Stimulated activated CD8-positive, alpha-beta memory T cell treated with anti-CD3 and anti-CD28 coated beads, Interleukin-7, amount 100 ng/mL, for 48 hours (primary cell): ENCODE measurements around the gene TMTC1.

Experiments
- DNase-seq, 2 donors: peaks; one replicate each; pipeline ENCODE4 v3.0.0-alpha.2; 2020; ENCODE audit warnings: low read depth in 1 of 2; ENCODE audit errors: extremely low read depth in 1 of 2

The TMTC1 gene

DNA sequence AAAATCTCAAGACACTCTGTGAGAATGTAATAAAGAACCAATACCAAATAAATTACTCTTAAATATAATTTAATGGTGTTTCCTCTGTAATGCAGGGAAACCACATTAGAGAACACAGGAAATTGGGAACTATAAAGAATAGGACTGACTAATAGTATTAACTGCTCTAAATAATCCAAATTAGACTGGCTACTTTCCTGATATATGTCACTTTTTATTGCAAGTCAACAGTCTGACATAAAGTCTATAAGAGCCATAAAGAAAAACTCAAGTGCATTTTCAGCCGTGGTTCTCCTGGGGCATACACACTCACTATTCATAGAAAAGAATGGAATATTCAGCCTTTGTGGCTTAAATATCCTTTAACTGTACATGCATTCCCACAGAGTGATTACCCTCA, 161.5 kb downstream of the TMTC1 start:
- no peak for DNase-seq

DNA sequence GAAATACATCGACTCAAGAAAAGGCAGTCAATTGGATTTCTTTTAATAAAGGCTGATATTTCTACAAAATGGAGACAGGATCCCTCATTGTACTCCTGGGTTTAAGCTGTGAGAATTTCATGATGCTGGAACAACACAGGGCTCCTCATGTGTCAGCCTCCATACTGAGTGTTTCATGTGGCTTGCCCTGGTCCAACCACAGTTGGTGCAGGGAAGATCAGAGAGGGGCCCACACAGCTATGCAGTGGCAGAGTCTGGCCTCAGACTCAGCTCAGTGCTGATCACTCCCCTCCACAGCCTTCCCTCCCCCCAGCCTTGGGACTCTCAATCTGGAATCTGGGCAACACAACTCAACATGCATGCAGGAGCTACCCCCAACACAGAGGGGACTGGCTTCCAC, 163.7 kb downstream of the TMTC1 start:
- DNase-seq, result no peak

DNA sequence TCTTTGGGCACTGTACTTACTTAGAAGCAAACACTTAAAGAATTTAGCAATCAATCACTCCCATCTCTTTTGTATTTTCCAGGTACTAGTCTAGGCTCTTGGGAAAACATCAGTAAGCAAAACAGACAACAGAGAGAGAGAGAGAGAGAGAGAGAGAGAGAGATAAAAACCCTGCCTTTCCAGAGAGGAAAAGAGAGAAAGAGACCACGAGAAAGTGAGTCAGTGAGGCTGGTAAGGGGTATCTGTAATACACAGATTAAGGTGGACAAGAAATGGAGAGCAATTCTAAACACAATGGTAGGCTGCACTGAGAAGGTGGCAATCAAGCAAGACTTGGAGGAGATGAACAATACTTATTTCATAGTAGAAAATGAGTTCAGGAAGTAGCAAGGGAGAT, 166.3 kb downstream of the TMTC1 start:
- no peak for DNase-seq

DNA sequence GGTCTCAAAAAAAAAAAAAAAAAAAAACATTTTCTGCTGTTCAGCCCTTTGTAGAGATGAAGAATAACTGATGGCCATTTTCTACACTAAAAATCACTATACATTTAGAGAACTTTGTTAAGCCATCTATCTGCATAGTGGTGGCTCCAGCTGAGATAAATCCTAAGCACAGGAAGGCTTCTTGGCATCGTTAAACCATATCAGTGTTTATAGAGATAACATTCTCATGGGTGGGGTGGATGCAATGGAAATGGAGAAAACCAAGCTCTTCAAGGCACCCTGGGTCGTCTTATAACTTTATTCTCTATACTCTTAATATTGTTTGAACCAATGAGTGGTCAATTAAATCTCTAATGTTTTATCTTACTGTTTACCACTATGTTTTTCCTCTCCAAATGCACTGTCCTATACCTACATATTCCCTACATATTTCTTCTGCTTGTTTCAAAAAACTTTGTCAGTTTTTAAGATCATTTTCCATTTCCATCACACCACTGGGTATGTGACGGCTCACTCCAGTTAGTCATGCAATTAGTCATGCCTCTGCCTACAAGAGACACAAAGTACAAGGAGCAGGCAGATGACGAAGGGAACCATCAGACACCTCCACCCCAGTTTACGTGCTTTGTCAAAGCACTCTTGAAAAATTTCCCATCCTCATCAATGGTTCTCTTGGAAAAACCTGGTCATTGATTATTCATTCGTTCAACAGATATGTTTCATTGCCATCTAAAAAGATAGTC, 166.9 kb downstream of the TMTC1 start:
- DNase-seq, result no peak

DNA sequence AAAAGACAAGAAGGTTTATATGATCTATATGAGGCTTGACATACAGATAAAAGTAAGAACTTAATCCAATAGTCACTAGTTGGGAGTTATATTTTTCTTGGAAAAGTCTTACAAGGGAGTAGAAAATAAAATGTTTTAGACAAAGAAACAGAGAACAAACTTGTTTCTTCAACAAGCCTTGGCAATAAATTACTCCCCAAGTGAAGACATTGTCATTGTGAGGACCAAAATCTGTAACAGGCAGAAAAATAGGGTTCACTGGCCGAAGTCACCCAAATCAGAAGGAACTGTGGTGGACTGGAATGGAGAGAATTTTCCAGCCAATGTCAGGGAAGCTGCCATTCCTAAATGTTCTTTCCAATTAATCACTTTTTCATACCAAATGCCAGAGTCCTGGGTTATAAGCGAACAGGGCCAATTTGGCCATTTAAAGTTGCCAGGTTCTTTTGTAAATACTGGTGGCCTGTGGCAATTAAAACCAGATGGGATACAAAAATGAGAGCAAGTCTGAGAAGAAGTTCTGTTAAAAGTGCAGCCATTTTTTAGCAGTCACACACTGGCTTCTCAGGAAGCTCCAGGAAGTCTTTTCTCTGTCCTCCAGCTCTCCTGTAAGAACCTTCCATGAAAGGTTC, 168.9 kb downstream of the TMTC1 start:
- no peak for DNase-seq

DNA sequence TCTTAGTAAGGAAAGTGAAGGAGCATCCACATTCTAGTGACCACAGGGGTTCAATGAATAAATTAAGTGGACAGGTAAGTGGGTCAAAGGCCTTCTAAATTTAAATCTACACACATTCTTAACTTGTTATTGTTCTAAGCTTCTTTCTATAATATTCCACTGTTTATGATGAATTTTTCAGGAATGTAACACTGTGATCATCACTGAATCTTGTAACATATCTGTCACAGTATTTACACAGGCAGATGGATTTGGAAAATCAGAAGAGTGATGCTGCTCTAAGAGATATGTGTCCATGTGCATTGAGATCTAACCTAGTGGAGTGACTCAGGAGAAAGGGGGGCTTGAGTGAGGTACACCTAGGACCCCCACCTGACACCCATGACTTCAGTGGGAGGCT, 170.8 kb downstream of the TMTC1 start:
- no peak for DNase-seq

DNA sequence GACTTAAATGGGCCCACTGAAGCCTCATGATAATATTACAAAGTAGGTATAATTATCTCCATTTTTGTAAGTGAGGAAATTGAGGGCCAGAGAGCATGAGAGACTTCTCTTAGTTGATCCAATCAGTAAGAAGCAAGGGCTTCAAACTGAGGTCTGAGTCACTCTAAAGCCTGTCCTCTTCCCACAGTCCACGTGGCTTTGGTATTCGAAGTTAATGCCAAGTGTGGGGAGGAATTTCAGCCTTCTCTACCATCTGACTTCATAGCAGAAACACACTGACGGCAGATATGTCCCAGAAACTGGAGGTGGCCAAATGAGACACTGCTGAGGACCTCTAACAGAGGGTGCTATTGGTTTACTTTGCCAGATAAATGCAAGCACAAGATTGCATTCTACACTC, 171.8 kb downstream of the TMTC1 start:
- no peak for DNase-seq

DNA sequence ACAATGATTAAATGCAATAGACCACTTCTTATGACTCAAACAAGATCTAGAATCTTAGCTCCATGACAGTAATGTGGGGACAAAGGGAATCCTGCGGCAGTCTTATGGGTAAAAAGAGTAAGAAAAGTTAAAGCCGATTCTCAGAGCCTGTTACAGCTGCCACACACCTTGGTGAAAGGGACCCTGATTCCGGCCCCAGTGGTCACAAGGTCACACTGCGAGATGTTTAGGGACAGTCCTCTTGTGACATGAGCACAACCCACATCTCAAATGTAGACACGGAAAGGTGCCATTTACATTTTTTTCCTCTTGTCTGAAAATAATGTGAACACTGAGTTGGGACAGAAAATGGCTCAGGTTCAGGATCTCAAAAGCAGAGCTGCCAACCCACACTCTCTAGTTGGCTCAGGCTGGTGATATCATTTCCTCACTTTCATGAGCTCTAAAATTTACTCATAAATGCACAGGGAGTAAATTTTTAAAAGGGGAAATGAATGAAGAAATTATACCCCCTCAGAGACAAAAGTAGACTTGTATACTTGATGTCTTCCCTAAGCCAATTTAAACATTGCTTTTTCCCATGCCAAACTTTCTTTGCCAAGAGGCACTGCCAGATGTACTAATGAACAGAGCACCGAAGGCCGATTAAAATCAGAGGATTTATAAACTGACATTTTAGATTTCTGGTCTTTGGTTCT, 173.1 kb downstream of the TMTC1 start:
- DNase-seq, result no peak

DNA sequence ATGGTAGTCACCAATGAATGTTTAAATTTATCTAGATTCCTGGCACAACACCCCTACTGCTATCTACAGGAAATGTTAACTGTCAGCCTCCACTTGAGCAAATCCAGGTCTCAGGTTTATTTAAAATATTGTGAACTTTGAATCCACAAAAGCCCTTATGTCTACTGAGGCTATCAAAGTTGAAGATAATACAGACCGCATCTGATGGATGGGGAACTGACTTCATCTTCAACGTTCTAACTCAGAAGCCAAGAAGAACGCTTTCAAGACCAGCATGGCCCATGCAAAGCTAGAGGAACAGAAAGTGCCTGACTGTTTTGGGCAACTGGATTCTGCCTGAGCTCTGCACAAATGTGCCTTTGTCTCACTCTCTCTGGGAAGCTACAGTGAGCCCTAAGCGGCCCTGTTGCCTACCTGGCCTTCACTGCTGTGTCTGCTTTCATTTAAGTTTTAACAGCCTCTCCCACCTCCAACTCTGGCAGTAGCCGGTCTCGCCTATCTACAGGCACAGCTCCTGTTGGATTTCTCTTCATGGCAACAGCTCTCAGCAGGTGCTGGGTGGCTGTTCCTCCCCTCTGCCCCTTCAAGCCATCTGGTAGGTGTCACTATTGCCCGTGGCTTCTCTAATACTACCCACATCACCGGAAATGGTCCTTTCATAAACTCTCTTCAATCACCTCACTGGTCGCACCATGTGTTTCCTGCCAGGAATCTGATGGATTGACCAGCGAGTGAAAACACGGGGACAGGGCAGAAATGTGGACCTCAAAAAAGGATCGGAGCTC, 174.1 kb downstream of the TMTC1 start:
- DNase-seq, result no peak

DNA sequence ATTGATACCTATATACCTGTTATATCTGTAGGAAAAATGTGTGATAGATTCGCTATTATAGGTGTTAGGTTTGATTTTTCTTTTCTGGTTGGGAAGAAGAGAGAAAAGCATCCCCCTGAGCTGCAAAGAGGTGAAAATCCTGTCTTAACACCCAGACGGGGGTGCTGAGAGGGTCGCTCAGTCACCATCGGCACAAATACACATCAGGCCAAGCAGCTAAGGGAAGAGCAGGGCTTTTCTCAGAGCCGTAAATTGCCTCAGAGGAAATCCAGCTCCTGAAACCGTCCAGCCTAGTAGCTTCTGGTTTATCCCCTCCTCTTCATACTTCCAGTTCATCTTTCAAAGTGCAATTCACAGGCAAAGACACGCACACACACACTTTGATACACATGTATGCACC, 175.2 kb downstream of the TMTC1 start:
- no peak for DNase-seq

DNA sequence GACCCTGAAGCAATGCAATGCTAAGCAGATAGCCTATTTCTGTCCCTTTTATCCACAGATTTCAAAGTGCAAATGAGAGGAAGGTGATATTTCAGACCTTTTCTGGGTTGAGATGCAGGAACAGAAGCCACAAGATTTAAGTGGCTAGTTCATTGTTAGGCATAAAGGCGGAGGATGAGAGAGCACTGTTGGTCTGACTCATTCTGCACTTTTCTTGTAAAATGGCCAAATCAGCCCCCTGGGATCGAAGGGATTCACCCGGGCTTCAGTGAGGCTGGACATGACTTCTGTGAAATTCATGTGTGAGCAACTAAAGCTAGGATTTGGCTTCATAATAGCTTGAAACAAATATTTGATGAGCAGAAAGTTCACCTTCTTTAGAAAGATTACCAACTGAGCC, 184.4 kb downstream of the TMTC1 start:
- no peak for DNase-seq

DNA sequence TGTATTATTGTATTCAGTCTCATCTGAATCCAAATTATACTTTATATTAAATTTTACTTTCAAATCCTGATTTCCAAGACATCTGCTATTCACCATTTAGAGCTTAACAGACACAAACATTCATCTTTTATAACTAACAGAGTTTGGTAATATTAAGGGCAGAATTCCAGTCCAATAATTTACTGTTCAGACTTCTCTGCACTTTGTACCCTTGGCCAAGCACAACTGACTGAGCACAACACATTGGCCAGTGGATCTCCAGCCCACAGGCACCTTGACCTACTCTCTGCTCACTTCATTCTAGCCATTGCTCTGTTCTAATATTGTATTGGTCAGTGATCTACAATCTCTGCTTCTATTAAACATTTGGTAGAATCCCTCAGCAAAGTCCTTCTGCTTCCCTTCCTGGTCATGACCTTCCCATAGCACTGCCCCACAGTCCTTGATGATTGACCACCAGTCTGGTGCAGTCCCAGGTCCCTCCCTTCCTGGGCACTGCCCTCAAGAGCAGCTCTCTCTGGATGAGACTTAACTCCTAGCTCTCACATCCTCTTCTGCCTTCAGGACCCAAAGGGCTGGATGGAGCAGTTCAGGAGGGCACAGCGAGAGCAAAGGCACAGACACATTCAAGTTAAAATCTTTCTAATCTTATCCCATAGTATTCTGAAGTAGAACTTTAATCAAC, 188.5 kb downstream of the TMTC1 start:
- DNase-seq, result no peak

DNA sequence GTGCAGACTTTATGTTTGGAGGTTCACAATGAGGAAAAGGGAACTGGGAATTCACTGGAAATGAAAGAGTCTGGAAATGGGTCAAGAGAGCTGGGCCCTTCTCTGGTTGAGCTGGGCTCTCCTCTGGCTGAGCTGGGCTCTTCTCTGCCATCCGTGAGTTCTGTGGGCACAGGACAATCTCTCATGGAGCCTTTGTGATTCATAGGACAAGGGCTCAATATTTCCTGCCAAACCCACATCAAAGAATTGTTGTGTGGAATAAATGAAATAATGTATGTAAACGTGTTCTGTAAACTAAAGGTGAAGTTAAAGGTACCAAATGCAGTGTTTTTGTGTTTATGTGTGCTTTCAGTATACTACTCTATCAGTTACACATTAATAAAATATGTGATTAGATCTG, 190.7 kb downstream of the TMTC1 start:
- DNase-seq, result no peak

DNA sequence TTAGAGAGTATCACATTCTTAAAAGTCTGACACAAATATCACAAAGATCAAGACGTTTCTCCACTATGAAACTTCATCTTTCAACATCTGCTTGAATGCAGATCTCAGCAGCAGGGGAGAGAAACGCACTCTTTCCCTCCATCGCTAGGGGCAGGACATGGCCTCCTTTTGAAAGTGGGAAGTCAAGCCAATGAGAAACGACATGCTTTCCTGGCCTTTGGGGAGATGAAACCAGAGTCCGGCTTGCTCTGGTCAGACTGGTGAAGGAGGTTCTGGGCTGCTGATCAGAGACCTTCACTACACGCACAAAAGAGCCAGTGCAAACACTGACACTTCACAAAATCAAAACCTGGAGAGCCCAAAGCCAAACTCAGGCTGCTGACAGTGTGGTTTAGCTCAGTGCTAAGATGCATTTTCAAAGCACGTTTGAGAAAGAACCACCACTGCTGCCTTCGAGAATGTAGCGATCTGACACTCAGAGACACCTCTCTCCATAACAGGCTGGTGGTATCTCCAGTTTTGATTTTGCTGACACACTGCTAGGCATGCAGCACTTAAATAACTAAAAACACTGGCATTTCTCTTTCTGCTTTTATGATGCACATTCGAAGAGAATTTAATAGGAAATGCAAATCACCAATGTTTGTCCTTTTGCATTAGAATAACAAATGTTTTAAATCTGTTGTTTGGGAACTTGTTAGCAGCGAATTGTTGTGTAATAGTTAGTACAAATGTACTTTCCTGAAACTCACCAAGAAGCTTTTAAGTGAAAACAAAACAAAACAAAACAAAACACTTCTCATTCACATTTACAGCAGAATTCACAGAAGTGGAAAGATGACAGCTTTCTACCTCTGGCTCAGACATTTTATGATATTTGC, 192.4 kb downstream of the TMTC1 start:
- DNase-seq, result no peak

DNA sequence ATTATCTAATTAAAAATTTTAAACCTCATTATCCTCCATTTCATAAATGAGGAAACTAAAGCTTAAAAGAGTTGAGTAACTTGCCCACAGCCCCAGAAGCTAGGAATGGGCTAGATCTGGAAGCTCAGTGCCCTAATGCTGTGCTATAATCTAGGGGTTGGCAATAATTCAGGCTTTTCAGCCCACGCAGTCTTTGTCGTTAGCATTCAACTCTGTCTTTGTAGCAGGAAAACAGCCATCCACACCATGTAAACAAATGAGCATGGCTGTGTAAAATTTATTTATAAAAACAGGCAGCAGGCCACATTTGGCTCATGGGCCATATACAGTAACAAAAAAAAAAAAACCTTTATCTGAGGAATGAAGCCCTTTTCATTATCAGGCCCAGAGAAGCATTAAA, 193.9 kb downstream of the TMTC1 start:
- no peak for DNase-seq

DNA sequence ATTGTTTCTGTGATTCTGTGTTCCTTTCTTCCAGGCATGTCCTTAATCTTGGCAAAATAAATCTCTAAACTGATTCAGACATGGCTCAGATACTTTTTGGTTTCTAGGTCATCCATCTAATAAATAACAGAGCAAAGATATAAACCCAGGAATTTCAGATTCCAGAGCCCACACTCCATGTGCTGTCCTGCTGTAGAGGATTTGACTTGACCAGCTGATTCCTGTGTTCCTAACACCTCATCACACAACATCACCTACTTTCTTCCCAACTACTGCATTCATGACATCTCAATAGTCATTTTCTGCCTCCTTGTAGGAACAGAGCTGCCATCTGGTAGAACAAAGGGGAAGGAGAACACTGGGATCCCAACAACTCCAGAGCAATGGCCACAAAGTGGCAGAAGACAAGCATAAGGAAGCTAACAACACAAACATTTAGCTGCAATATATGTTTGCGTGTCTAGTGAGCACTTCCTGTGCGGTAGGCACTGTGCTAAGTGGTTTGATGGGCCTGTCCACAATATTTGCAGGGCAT, 194.4 kb downstream of the TMTC1 start:
- DNase-seq, result no peak

DNA sequence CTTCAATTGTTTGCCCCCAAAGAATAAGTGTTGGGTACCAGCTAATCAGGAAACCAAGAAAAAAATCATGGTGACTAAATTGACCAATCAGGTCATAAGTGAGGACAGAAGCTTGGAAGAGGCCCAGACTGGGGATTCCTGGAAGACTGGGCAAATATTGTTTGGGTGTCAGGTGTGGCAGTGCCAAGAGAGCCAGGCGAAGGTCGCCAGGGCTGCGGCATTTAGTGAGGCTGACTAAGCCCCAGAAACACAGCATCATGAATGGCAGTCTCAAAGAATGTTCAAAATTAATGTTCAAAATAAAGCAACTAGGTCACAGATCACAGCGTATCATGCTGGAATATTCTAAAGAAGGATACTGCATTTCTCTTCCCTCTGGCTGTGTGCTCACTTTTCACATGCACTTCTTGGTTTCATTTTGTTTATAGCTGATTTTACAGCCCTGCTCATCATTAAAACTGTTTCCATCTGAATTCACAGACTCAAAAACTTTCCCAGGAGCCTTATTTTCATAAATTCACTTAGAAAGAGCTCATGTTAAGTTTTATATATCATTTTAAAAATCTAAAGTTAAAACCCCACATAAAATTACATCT, 201.0 kb downstream of the TMTC1 start:
- DNase-seq, result no peak

DNA sequence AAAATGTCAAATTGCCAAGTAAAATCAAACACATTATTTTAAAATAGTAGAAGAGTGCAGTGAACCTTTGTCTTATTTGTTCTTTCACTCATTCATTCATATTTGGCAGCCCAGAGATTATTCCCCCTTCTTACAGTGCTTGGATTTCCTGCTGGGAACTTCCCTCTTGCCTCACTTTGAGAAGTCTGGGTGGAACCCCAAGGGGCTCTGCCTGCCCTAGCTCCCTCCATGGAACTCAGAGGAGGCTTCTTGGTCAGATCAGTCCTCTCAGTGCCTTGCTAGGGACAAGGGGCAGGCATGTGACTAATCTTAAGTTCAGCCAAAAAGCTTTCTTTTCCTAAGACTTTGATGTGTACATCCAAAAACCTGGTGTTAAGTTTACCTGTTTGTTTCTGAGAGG, 201.6 kb downstream of the TMTC1 start:
- DNase-seq, result no peak

DNA sequence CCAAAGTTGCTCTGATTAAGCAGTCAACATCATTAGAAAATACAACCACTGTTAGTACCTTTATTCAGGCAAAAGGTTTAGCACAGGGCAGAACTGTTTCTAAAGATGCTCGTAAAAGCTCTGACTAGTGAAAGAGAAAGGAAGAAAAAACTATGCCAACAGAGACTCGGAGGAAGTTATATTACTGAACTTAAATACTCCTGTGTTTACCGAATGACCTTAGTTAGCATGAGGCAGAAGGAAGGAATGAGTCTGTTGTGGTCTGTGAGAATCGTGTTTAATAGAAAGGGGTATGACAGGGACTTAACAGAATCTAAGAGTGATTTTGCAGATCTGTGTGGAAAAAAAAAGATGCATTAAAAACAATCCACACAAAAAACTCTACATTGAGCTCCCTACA, 202.1 kb downstream of the TMTC1 start:
- no peak for DNase-seq
